ENCODE data around the gene MT1HL1. TPM values are rescaled to one million over a fixed set of nuclear protein-coding genes. Genes with fewer than 3 reads are reported as not detected.

Gene MT1HL1
- polyA plus RNA-seq, 3 donors, result not detected

- no peaks in the 10 kb centered on the region for H4K20me1 ChIP-seq (ENCODE audit: insufficient read depth, low read length)
- H3K36me3 Mint-ChIP-seq, result no peaks in the 10 kb centered on the region
- H3K27me3 ChIP-seq (ENCODE audit: control insufficient read depth in 2 of 2, insufficient read depth in 2 of 2, low read length in 2 of 2), result peaks cover 45 to 50% of the 10 kb centered on the region in 2 donors
- no peaks in the 10 kb centered on the region for H3K36me3 ChIP-seq (replicated peaks in 1 of 2; ENCODE audit: control insufficient read depth in 1 of 2, insufficient read depth in 2 of 2, low read length in 2 of 2)
- DNase-seq, result no peak
- intact Hi-C loops (cut with micrococcal nuclease), result no loop called here
- H3K4me1 ChIP-seq (ENCODE audit: control insufficient read depth in 1 of 2, insufficient read depth in 2 of 2, low read length in 2 of 2), result no peaks in the 10 kb centered on the region
- TF ChIP-seq CTCF (IDR thresholded peaks at IDR 0.05), result no peak
- H3K4me3 Mint-ChIP-seq, result no peak overlapping the region
- no CpG with 5 or more reads among the region's 3 CpGs for WGBS (ENCODE audit: insufficient coverage)
- peaks cover 42 to 52% (median 46%) of the 10 kb centered on the region in 3 donors for H3K27me3 Mint-ChIP-seq (ENCODE audit: low read depth in 3 of 3)
- no peaks in the 10 kb centered on the region for H3K79me2 ChIP-seq (ENCODE audit: insufficient read depth, low read length)
- peaks cover 0 to 6% (median 3%) of the 10 kb centered on the region in 7 donors for H3K9me3 Mint-ChIP-seq
- no peak overlapping the region for H3K4me3 ChIP-seq (replicated peaks in 1 of 3; ENCODE audit: low read depth in 2 of 3, low read length in 3 of 3)
- H3K9me3 ChIP-seq (replicated peaks in 1 of 2; ENCODE audit: control insufficient read depth in 1 of 2, insufficient read depth in 1 of 2, low read length in 2 of 2), result peaks cover 0 to 8% of the 10 kb centered on the region in 2 donors
- H3K4me2 ChIP-seq (replicated peaks; ENCODE audit: extremely low read depth, low read length, poor library complexity, severe bottlenecking), result no peak overlapping the region
- no peak overlapping the region for H3K27ac ChIP-seq (ENCODE audit: low read depth in 1 of 2, low read length in 2 of 2)
- no peak overlapping the region for H3K9ac ChIP-seq (ENCODE audit: insufficient read depth, low read length, poor library complexity, severe bottlenecking)
- peak overlapping the region in 1 of 7 donors; percentile 16 for H3K27ac Mint-ChIP-seq
- H3K4me1 Mint-ChIP-seq, result no peaks in the 10 kb centered on the region
- H2AFZ ChIP-seq (ENCODE audit: insufficient read depth, low read depth, low read length, poor library complexity, severe bottlenecking), result no peak overlapping the region
Measured at GRCh38 chr1:237045278-237046016, 41.2 kb upstream of the MT1HL1 start.

- H3K9me3 Mint-ChIP-seq, result peaks cover 0 to 6% (median 3%) of the 10 kb centered on the region in 7 donors
- peaks cover 0 to 8% of the 10 kb centered on the region in 2 donors for H3K9me3 ChIP-seq (replicated peaks in 1 of 2; ENCODE audit: control insufficient read depth in 1 of 2, insufficient read depth in 1 of 2, low read length in 2 of 2)
- H3K4me1 Mint-ChIP-seq, result no peaks in the 10 kb centered on the region
- WGBS (ENCODE audit: insufficient coverage), result 0% methylated on average over 7 of the region's 14 CpGs
- no peak overlapping the region for H3K27ac Mint-ChIP-seq
- H3K27me3 Mint-ChIP-seq (ENCODE audit: low read depth in 3 of 3), result peaks cover 42 to 52% (median 52%) of the 10 kb centered on the region in 3 donors
- no peak overlapping the region for H3K9ac ChIP-seq (ENCODE audit: insufficient read depth, low read length, poor library complexity, severe bottlenecking)
- no peaks in the 10 kb centered on the region for H3K36me3 Mint-ChIP-seq
- no peaks in the 10 kb centered on the region for H4K20me1 ChIP-seq (ENCODE audit: insufficient read depth, low read length)
- intact Hi-C loops (cut with micrococcal nuclease), result no loop called here
- no peaks in the 10 kb centered on the region for H3K79me2 ChIP-seq (ENCODE audit: insufficient read depth, low read length)
- H3K4me3 Mint-ChIP-seq, result peak overlapping the region in 1 of 2 donors; percentile 65
- no peak overlapping the region for H2AFZ ChIP-seq (ENCODE audit: insufficient read depth, low read depth, low read length, poor library complexity, severe bottlenecking)
- no peak overlapping the region for H3K27ac ChIP-seq (ENCODE audit: low read depth in 1 of 2, low read length in 2 of 2)
- peaks cover 48 to 59% of the 10 kb centered on the region in 2 donors for H3K27me3 ChIP-seq (ENCODE audit: control insufficient read depth in 2 of 2, insufficient read depth in 2 of 2, low read length in 2 of 2)
- no peaks in the 10 kb centered on the region for H3K36me3 ChIP-seq (replicated peaks in 1 of 2; ENCODE audit: control insufficient read depth in 1 of 2, insufficient read depth in 2 of 2, low read length in 2 of 2)
- TF ChIP-seq CTCF (IDR thresholded peaks at IDR 0.05), result no peak
- no peak for DNase-seq
- no peak overlapping the region for H3K4me3 ChIP-seq (replicated peaks in 1 of 3; ENCODE audit: low read depth in 2 of 3, low read length in 3 of 3)
- H3K4me1 ChIP-seq (ENCODE audit: control insufficient read depth in 1 of 2, insufficient read depth in 2 of 2, low read length in 2 of 2), result no peaks in the 10 kb centered on the region
- no peak overlapping the region for H3K4me2 ChIP-seq (replicated peaks; ENCODE audit: extremely low read depth, low read length, poor library complexity, severe bottlenecking)
Measured at GRCh38 chr1:237043846-237044636, 39.8 kb upstream of the MT1HL1 start.

All from CD14-positive monocyte (primary cell).